Epidermal melanocyte (primary cell): ENCODE measurements around the gene NGFR.
A peak's percentile ranks its signal among the peaks of the same experiment; 100 is the strongest.
"Not testable (repeated sequence)": the region's sequence is repeated elsewhere in the genome, so short reads cannot be mapped to it uniquely, and the experiment has no call there.

ENCODE experiments used
- DNase-seq: peaks from one replicate; pipeline ENCODE4 v3.0.0; 2011; ENCODE audit warnings: low spot score; ENCODE audit not compliant: insufficient read length

The NGFR gene

GRCh38 chr17:49545007-49545660, 50.0 kb downstream of the NGFR start:
- no peak for DNase-seq

GRCh38 chr17:49545806-49546545, 50.9 kb downstream of the NGFR start:
- no peak for DNase-seq

GRCh38 chr17:49546546-49547535, 51.7 kb downstream of the NGFR start:
- DNase-seq: no peak

- DNase-seq: no peak
Measured at GRCh38 chr17:49547566-49547965, 52.5 kb downstream of the NGFR start.

- no peak for DNase-seq
Measured at GRCh38 chr17:49548051-49548505, 53.0 kb downstream of the NGFR start.

GRCh38 chr17:49548506-49549310, 53.6 kb downstream of the NGFR start:
- DNase-seq: no peak

- DNase-seq: no peak
Measured at GRCh38 chr17:49549311-49549605, 54.2 kb downstream of the NGFR start.

GRCh38 chr17:49549691-49550678, 54.9 kb downstream of the NGFR start:
- DNase-seq: no peak

GRCh38 chr17:49550764-49551163, 55.7 kb downstream of the NGFR start:
- DNase-seq: not testable (repeated sequence)

- DNase-seq: no peak
Measured at GRCh38 chr17:49551221-49552069, 56.4 kb downstream of the NGFR start.

- DNase-seq: no peak
Measured at GRCh38 chr17:49552070-49552751, 57.1 kb downstream of the NGFR start.

GRCh38 chr17:49553676-49554335, 58.7 kb downstream of the NGFR start:
- DNase-seq: no peak

- no peak for DNase-seq
Measured at GRCh38 chr17:49554694-49555494, 59.8 kb downstream of the NGFR start.

- DNase-seq: no peak
Measured at GRCh38 chr17:49555495-49556222, 60.6 kb downstream of the NGFR start.

GRCh38 chr17:49556223-49556943, 61.3 kb downstream of the NGFR start:
- DNase-seq: peak; percentile 84
